ENCODE measurements around the gene ZNF316.

ZNF316 gene

DNA sequence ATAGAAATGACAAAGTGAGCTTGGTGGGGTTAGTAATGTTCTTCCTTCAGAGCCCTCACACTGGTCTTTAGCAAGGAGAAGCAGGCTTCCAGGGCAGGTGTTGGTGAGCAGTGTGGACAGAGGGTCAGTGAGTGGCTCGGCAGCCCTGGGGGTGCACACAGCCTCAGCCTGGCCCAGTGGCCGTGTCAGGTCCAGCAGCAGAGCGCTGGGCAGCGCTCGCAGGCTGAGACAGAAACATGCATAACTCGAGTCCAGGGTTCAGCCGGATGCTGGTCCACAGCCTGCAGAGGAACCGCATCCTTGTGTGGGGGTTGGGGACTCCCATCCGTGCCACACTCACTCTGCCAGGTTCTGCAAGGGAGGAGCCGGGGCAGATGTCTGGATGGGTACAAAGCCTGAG lies 32.7 kb upstream of the ZNF316 start:
- Histone ChIP-seq H3K4me3 (ENCODE audit: control insufficient read depth in 1 of 7, extremely low read depth in 1 of 7, insufficient read depth in 4 of 7, low read depth in 2 of 7, low read length in 6 of 7) (no peak overlapping the region), H3K36me3 (ENCODE audit: control insufficient read depth in 4 of 4, insufficient read depth in 4 of 4, low read length in 3 of 4) (peaks cover 5 to 68% (median 38%) of the 10 kb centered on the region in 4 experiments), H3K27me3 (replicated peaks in 2 of 5; ENCODE audit: control insufficient read depth in 4 of 5, insufficient read depth in 5 of 5, low read length in 4 of 5) (no peaks in the 10 kb centered on the region), H3K4me1 (ENCODE audit: control extremely low read depth in 1 of 4, control insufficient read depth in 4 of 4, insufficient read depth in 4 of 4, low read length in 3 of 4) (no peaks in the 10 kb centered on the region), H3K27ac (ENCODE audit: insufficient read depth in 1 of 2, low read depth in 1 of 2, low read length in 2 of 2, poor library complexity in 1 of 2, severe bottlenecking in 2 of 2) (no peak overlapping the region), H3K9me3 (ENCODE audit: control extremely low read depth in 1 of 5, control insufficient read depth in 4 of 5, insufficient read depth in 2 of 5, low read depth in 1 of 5, low read length in 4 of 5) (no peaks in the 10 kb centered on the region)
- no peak for DNase-seq
- ChIA-PET CTCF (interaction anchor here (1.6 kb wide), 1 partner anchor 36 kb away, joined by 3 read pairs; no protein-coding TSS in a partner anchor), POLR2A (no interaction called here)
- 94% methylated on average over 10 of the region's 10 CpGs for WGBS (ENCODE audit: insufficient coverage)

GRCh38 chr7:6606866-6607583 lies 30.1 kb upstream of the ZNF316 start:
- no peak for DNase-seq
- no peaks in the 10 kb centered on the region for H3K9me3 ChIP-seq (ENCODE audit: control extremely low read depth in 1 of 5, control insufficient read depth in 4 of 5, insufficient read depth in 2 of 5, low read depth in 1 of 5, low read length in 4 of 5)
- peaks cover 5 to 50% (median 30%) of the 10 kb centered on the region in 4 experiments for H3K36me3 ChIP-seq (ENCODE audit: control insufficient read depth in 4 of 4, insufficient read depth in 4 of 4, low read length in 3 of 4)
- 98% methylated on average over 28 of the region's 36 CpGs for WGBS (ENCODE audit: insufficient coverage)
- no peaks in the 10 kb centered on the region for H3K4me1 ChIP-seq (ENCODE audit: control extremely low read depth in 1 of 4, control insufficient read depth in 4 of 4, insufficient read depth in 4 of 4, low read length in 3 of 4)
- H3K27me3 ChIP-seq (replicated peaks in 2 of 5; ENCODE audit: control insufficient read depth in 4 of 5, insufficient read depth in 5 of 5, low read length in 4 of 5) = no peaks in the 10 kb centered on the region
- ChIA-PET POLR2A (interaction anchor here (0.6 kb wide), 1 partner anchor 11 kb away, joined by 3 read pairs; no protein-coding TSS in a partner anchor), CTCF (no interaction called here)
- no peak overlapping the region for H3K4me3 ChIP-seq (ENCODE audit: control insufficient read depth in 1 of 7, extremely low read depth in 1 of 7, insufficient read depth in 4 of 7, low read depth in 2 of 7, low read length in 6 of 7)
- H3K27ac ChIP-seq (ENCODE audit: insufficient read depth in 1 of 2, low read depth in 1 of 2, low read length in 2 of 2, poor library complexity in 1 of 2, severe bottlenecking in 2 of 2) = no peak overlapping the region

GRCh38 chr7:6607651-6608051 lies 29.5 kb upstream of the ZNF316 start:
- Histone ChIP-seq H3K9me3 (ENCODE audit: control extremely low read depth in 1 of 5, control insufficient read depth in 4 of 5, insufficient read depth in 2 of 5, low read depth in 1 of 5, low read length in 4 of 5) (no peaks in the 10 kb centered on the region), H3K36me3 (ENCODE audit: control insufficient read depth in 4 of 4, insufficient read depth in 4 of 4, low read length in 3 of 4) (peaks cover 5 to 44% (median 24%) of the 10 kb centered on the region in 4 experiments), H3K4me1 (ENCODE audit: control extremely low read depth in 1 of 4, control insufficient read depth in 4 of 4, insufficient read depth in 4 of 4, low read length in 3 of 4) (no peaks in the 10 kb centered on the region), H3K27me3 (replicated peaks in 2 of 5; ENCODE audit: control insufficient read depth in 4 of 5, insufficient read depth in 5 of 5, low read length in 4 of 5) (no peaks in the 10 kb centered on the region), H3K27ac (ENCODE audit: insufficient read depth in 1 of 2, low read depth in 1 of 2, low read length in 2 of 2, poor library complexity in 1 of 2, severe bottlenecking in 2 of 2) (no peak overlapping the region), H3K4me3 (ENCODE audit: control insufficient read depth in 1 of 7, extremely low read depth in 1 of 7, insufficient read depth in 4 of 7, low read depth in 2 of 7, low read length in 6 of 7) (no peak overlapping the region)
- POLR2A ChIA-PET = interaction anchor here (0.6 kb wide), 1 partner anchor 10 kb away, joined by 3 read pairs; no protein-coding TSS in a partner anchor
- CTCF ChIA-PET = no interaction called here
- 97% methylated on average over 28 of the region's 38 CpGs for WGBS (ENCODE audit: insufficient coverage)
- no peak for DNase-seq

DNA sequence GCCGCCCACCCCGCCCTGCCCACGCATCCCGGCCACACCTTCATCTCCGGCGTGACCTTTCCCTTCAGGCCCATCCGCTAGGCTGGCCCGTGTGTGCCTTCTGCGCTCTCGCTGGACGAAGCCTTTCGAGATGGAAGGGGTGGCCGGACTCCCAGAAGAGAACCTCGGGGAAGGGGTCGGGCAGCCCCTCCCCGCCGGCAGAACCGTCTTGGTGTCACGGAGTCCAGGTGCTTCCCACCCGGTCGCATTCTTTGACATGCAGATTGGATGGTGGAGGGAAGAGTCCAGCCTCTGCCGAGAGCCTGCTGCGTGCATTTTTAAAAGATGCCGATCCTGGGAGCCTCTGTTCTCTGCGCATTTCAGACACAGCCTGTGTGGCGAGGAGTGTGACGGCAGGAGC lies 29.0 kb upstream of the ZNF316 start:
- Histone ChIP-seq H3K27ac (ENCODE audit: insufficient read depth in 1 of 2, low read depth in 1 of 2, low read length in 2 of 2, poor library complexity in 1 of 2, severe bottlenecking in 2 of 2) (no peak overlapping the region), H3K9me3 (ENCODE audit: control extremely low read depth in 1 of 5, control insufficient read depth in 4 of 5, insufficient read depth in 2 of 5, low read depth in 1 of 5, low read length in 4 of 5) (no peaks in the 10 kb centered on the region), H3K27me3 (replicated peaks in 2 of 5; ENCODE audit: control insufficient read depth in 4 of 5, insufficient read depth in 5 of 5, low read length in 4 of 5) (no peaks in the 10 kb centered on the region), H3K4me3 (ENCODE audit: control insufficient read depth in 1 of 7, extremely low read depth in 1 of 7, insufficient read depth in 4 of 7, low read depth in 2 of 7, low read length in 6 of 7) (no peak overlapping the region), H3K4me1 (ENCODE audit: control extremely low read depth in 1 of 4, control insufficient read depth in 4 of 4, insufficient read depth in 4 of 4, low read length in 3 of 4) (no peaks in the 10 kb centered on the region), H3K36me3 (ENCODE audit: control insufficient read depth in 4 of 4, insufficient read depth in 4 of 4, low read length in 3 of 4) (peaks cover 5 to 41% (median 22%) of the 10 kb centered on the region in 4 experiments)
- DNase-seq = no peak
- CTCF ChIA-PET = no interaction called here
- 98% methylated on average over 20 of the region's 27 CpGs for WGBS (ENCODE audit: insufficient coverage)
- POLR2A ChIA-PET = interaction anchor here (0.6 kb wide), 1 partner anchor 78 kb away, joined by 3 read pairs; no protein-coding TSS in a partner anchor

DNA sequence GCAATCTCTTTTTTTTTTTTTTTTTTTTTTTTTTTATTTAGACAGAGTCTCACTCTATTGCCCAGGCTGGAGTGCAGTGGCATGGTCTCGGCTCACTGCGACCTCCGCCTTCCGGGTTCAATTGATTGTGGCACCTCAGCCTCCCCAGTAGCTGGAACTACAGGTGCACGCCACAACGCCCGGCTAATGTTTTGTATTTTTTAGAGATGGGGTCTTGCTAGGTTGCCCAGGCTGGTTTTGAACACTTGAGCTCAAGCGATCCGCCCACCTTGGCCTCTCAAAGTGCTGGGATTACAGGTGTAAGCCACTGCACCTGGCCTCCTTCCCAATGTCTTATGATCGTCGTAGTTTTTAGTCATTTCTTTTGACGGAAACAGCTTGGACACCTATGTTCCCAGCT lies 28.3 kb upstream of the ZNF316 start:
- H3K36me3 ChIP-seq (ENCODE audit: control insufficient read depth in 4 of 4, insufficient read depth in 4 of 4, low read length in 3 of 4) = peaks cover 5 to 35% (median 21%) of the 10 kb centered on the region in 4 experiments

DNA sequence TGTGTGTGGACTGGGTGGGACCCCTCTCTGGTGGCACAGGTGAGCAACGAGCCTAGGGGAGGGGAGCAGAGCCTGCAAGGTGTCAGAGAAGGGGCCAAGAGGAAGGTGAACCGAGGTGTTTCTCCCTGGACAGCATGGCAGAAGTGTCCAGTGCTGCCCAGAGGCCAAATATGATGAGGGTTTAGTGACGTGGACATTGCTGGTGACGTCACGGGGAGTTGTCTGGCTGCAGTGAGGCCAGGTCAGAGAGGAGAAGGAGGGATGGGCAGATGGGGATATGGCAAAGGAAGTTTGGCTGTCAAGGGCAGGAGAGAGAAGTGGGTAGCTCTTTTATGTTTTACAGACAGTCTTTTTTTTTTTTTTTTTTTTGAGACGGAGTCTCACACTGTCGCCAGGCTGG lies 24.3 kb upstream of the ZNF316 start:
- ChIA-PET POLR2A (no interaction called here), CTCF (interaction anchor here (1.0 to 2.1 kb wide), 4 partner anchors 18 to 54 kb away, joined by 3 to 5 read pairs (median 4); no protein-coding TSS in a partner anchor)
- DNase-seq = no peak
- Histone ChIP-seq H3K9me3 (ENCODE audit: control extremely low read depth in 1 of 5, control insufficient read depth in 4 of 5, insufficient read depth in 2 of 5, low read depth in 1 of 5, low read length in 4 of 5) (no peaks in the 10 kb centered on the region), H3K27me3 (replicated peaks in 2 of 5; ENCODE audit: control insufficient read depth in 4 of 5, insufficient read depth in 5 of 5, low read length in 4 of 5) (peaks cover 0 to 6% (median 0%) of the 10 kb centered on the region in 5 experiments), H3K4me1 (ENCODE audit: control extremely low read depth in 1 of 4, control insufficient read depth in 4 of 4, insufficient read depth in 4 of 4, low read length in 3 of 4) (peaks cover 0 to 14% (median 14%) of the 10 kb centered on the region in 4 experiments), H3K4me3 (ENCODE audit: control insufficient read depth in 1 of 7, extremely low read depth in 1 of 7, insufficient read depth in 4 of 7, low read depth in 2 of 7, low read length in 6 of 7) (no peak overlapping the region), H3K27ac (ENCODE audit: insufficient read depth in 1 of 2, low read depth in 1 of 2, low read length in 2 of 2, poor library complexity in 1 of 2, severe bottlenecking in 2 of 2) (no peak overlapping the region), H3K36me3 (ENCODE audit: control insufficient read depth in 4 of 4, insufficient read depth in 4 of 4, low read length in 3 of 4) (peaks cover 0 to 12% (median 5%) of the 10 kb centered on the region in 4 experiments)
- 91% methylated on average over 5 of the region's 7 CpGs for WGBS (ENCODE audit: insufficient coverage)

More for the DNA sequence above, 28.3 kb upstream of the ZNF316 start:
- H3K4me3 ChIP-seq (ENCODE audit: control insufficient read depth in 1 of 7, extremely low read depth in 1 of 7, insufficient read depth in 4 of 7, low read depth in 2 of 7, low read length in 6 of 7) = no peak overlapping the region
- ChIA-PET POLR2A (interaction anchor here (0.6 kb wide), 1 partner anchor 79 kb away, joined by 3 read pairs; no protein-coding TSS in a partner anchor), CTCF (interaction anchor here (1.4 kb wide), 1 partner anchor 50 kb away, joined by 4 read pairs; no protein-coding TSS in a partner anchor)
- no peaks in the 10 kb centered on the region for H3K27me3 ChIP-seq (replicated peaks in 2 of 5; ENCODE audit: control insufficient read depth in 4 of 5, insufficient read depth in 5 of 5, low read length in 4 of 5)
- 98% methylated on average over 11 of the region's 12 CpGs for WGBS (ENCODE audit: insufficient coverage)
- DNase-seq = no peak
- H3K4me1 ChIP-seq (ENCODE audit: control extremely low read depth in 1 of 4, control insufficient read depth in 4 of 4, insufficient read depth in 4 of 4, low read length in 3 of 4) = no peaks in the 10 kb centered on the region
- H3K27ac ChIP-seq (ENCODE audit: insufficient read depth in 1 of 2, low read depth in 1 of 2, low read length in 2 of 2, poor library complexity in 1 of 2, severe bottlenecking in 2 of 2) = no peak overlapping the region
- H3K9me3 ChIP-seq (ENCODE audit: control extremely low read depth in 1 of 5, control insufficient read depth in 4 of 5, insufficient read depth in 2 of 5, low read depth in 1 of 5, low read length in 4 of 5) = no peaks in the 10 kb centered on the region

- ChIA-PET CTCF (no interaction called here), POLR2A (no interaction called here)
- Histone ChIP-seq H3K9me3 (ENCODE audit: control extremely low read depth in 1 of 5, control insufficient read depth in 4 of 5, insufficient read depth in 2 of 5, low read depth in 1 of 5, low read length in 4 of 5) (no peaks in the 10 kb centered on the region), H3K36me3 (ENCODE audit: control insufficient read depth in 4 of 4, insufficient read depth in 4 of 4, low read length in 3 of 4) (peaks cover 0 to 7% (median 0%) of the 10 kb centered on the region in 4 experiments), H3K27ac (ENCODE audit: insufficient read depth in 1 of 2, low read depth in 1 of 2, low read length in 2 of 2, poor library complexity in 1 of 2, severe bottlenecking in 2 of 2) (no peak overlapping the region), H3K4me3 (ENCODE audit: control insufficient read depth in 1 of 7, extremely low read depth in 1 of 7, insufficient read depth in 4 of 7, low read depth in 2 of 7, low read length in 6 of 7) (no peak overlapping the region), H3K4me1 (ENCODE audit: control extremely low read depth in 1 of 4, control insufficient read depth in 4 of 4, insufficient read depth in 4 of 4, low read length in 3 of 4) (peaks cover 0 to 14% (median 14%) of the 10 kb centered on the region in 4 experiments), H3K27me3 (replicated peaks in 2 of 5; ENCODE audit: control insufficient read depth in 4 of 5, insufficient read depth in 5 of 5, low read length in 4 of 5) (peaks cover 0 to 6% (median 0%) of the 10 kb centered on the region in 5 experiments)
- WGBS (ENCODE audit: insufficient coverage) = 46% methylated on average over 2 of the region's 2 CpGs
- no peak for DNase-seq
Measured at GRCh38 chr7:6613706-6614105, 23.4 kb upstream of the ZNF316 start.
